GM20431 (cell line): ENCODE data around the gene RPL36.

ENCODE experiments used
- in situ Hi-C: fragments of 300-500 bp; cut with MseI, MboI; formaldehyde crosslinking; loops from one replicate; pipeline ENCODE4 v1.15.0; 2020; ENCODE audit warnings: low sequenced_read_pairs; ENCODE audit not compliant: unreplicated experiment

RPL36 gene

GRCh38 chr19:5672708-5673459, 17.2 kb upstream of the RPL36 start:
- in situ Hi-C loops: no loop called here

GRCh38 chr19:5673752-5674151, 16.3 kb upstream of the RPL36 start:
- in situ Hi-C loops: no loop called here

- in situ Hi-C loops: no loop called here
Observed at GRCh38 chr19:5674714-5675113, 15.4 kb upstream of the RPL36 start.

GRCh38 chr19:5676105-5676771, 13.9 kb upstream of the RPL36 start:
- in situ Hi-C loops: no loop called here

GRCh38 chr19:5676772-5677105, 13.4 kb upstream of the RPL36 start:
- in situ Hi-C loops: no loop called here

GRCh38 chr19:5677136-5677535, 13.0 kb upstream of the RPL36 start:
- in situ Hi-C loops: no loop called here

- in situ Hi-C loops: no loop called here
Observed at GRCh38 chr19:5677580-5677979, 12.5 kb upstream of the RPL36 start.

GRCh38 chr19:5678071-5678718, 11.9 kb upstream of the RPL36 start:
- in situ Hi-C loops: no loop called here

GRCh38 chr19:5679289-5680083, 10.6 kb upstream of the RPL36 start:
- in situ Hi-C loops: no loop called here

GRCh38 chr19:5680084-5680436, 10.0 kb upstream of the RPL36 start:
- in situ Hi-C loops: no loop called here

GRCh38 chr19:5680437-5681368, 9.4 kb upstream of the RPL36 start, which contains the start of the genes HSD11B1L and MICOS13:
HSD11B1L (plus strand) TSS chr19:5681027; CDS start chr19:5684833, 3,806 bp downstream.
MICOS13 (minus strand) TSS chr19:5680516; CDS start chr19:5680486, 30 bp downstream.
- in situ Hi-C loops: no loop called here

- in situ Hi-C loops: no loop called here
Observed at GRCh38 chr19:5681391-5682106, 8.5 kb upstream of the RPL36 start.

- in situ Hi-C loops: no loop called here
Observed at GRCh38 chr19:5682107-5682482, 8.0 kb upstream of the RPL36 start.

- in situ Hi-C loops: no loop called here
Observed at GRCh38 chr19:5683177-5683886, 6.8 kb upstream of the RPL36 start.

GRCh38 chr19:5684694-5685430, 5.2 kb upstream of the RPL36 start:
- in situ Hi-C loops: no loop called here

- in situ Hi-C loops: no loop called here
Observed at GRCh38 chr19:5686326-5686646, 3.8 kb upstream of the RPL36 start.

GRCh38 chr19:5686647-5687359, 3.3 kb upstream of the RPL36 start:
- in situ Hi-C loops: no loop called here
